Femur (tissue), 1 donor: ENCODE results near the gene GATAD2B.
"Not testable (repeated sequence)": the region's sequence is repeated elsewhere in the genome, so short reads cannot be mapped to it uniquely, and the experiment has no call there.

Experiments
- DNase-seq: peaks from one replicate; pipeline ENCODE4 v3.0.0-alpha.2; 2017

GATAD2B gene

GRCh38 chr1:153882296-153882912 is 40.4 kb downstream of the GATAD2B start:
- no peak for DNase-seq

- DNase-seq = peak; percentile 46
Observed at GRCh38 chr1:153881751-153882150, 41.0 kb downstream of the GATAD2B start.

- peak; percentile 96 for DNase-seq
Observed at GRCh38 chr1:153880962-153881361, 41.8 kb downstream of the GATAD2B start.

GRCh38 chr1:153880024-153880423 is 42.7 kb downstream of the GATAD2B start:
- DNase-seq = no peak

GRCh38 chr1:153877112-153877511 is 45.7 kb downstream of the GATAD2B start:
- DNase-seq = no peak

GRCh38 chr1:153872934-153873333 is 49.8 kb downstream of the GATAD2B start:
- no peak for DNase-seq

GRCh38 chr1:153872331-153872730 is 50.4 kb downstream of the GATAD2B start:
- no peak for DNase-seq

GRCh38 chr1:153869486-153869885 is 53.3 kb downstream of the GATAD2B start:
- no peak for DNase-seq

GRCh38 chr1:153866045-153866850 is 56.5 kb downstream of the GATAD2B start:
- DNase-seq = no peak

GRCh38 chr1:153860285-153860684 is 62.5 kb downstream of the GATAD2B start:
- DNase-seq = no peak

GRCh38 chr1:153857505-153857904 is 65.3 kb downstream of the GATAD2B start:
- DNase-seq = no peak

GRCh38 chr1:153856763-153857162 is 66.0 kb downstream of the GATAD2B start:
- DNase-seq = no peak

GRCh38 chr1:153852170-153852569 is 70.6 kb downstream of the GATAD2B start:
- no peak for DNase-seq

- no peak for DNase-seq
Observed at GRCh38 chr1:153849487-153850185, 73.1 kb downstream of the GATAD2B start.

GRCh38 chr1:153848805-153849204 is 74.0 kb downstream of the GATAD2B start:
- no peak for DNase-seq

GRCh38 chr1:153845158-153845557 is 77.6 kb downstream of the GATAD2B start:
- DNase-seq = no peak

GRCh38 chr1:153844349-153844748 is 78.4 kb downstream of the GATAD2B start:
- not testable (repeated sequence) for DNase-seq

- DNase-seq = no peak
Observed at GRCh38 chr1:153842006-153842471, 80.7 kb downstream of the GATAD2B start.

- no peak for DNase-seq
Observed at GRCh38 chr1:153841463-153841994, 81.2 kb downstream of the GATAD2B start.

- DNase-seq = not testable (repeated sequence)
Observed at GRCh38 chr1:153840774-153841173, 82.0 kb downstream of the GATAD2B start.

- DNase-seq = not testable (repeated sequence)
Observed at GRCh38 chr1:153833968-153834367, 88.8 kb downstream of the GATAD2B start.

- DNase-seq = no peak
Observed at GRCh38 chr1:153833171-153833570, 89.6 kb downstream of the GATAD2B start.

- no peak for DNase-seq
Observed at GRCh38 chr1:153832293-153832692, 90.5 kb downstream of the GATAD2B start.
